ENCODE measurements around the gene FKBP10.

DNA sequence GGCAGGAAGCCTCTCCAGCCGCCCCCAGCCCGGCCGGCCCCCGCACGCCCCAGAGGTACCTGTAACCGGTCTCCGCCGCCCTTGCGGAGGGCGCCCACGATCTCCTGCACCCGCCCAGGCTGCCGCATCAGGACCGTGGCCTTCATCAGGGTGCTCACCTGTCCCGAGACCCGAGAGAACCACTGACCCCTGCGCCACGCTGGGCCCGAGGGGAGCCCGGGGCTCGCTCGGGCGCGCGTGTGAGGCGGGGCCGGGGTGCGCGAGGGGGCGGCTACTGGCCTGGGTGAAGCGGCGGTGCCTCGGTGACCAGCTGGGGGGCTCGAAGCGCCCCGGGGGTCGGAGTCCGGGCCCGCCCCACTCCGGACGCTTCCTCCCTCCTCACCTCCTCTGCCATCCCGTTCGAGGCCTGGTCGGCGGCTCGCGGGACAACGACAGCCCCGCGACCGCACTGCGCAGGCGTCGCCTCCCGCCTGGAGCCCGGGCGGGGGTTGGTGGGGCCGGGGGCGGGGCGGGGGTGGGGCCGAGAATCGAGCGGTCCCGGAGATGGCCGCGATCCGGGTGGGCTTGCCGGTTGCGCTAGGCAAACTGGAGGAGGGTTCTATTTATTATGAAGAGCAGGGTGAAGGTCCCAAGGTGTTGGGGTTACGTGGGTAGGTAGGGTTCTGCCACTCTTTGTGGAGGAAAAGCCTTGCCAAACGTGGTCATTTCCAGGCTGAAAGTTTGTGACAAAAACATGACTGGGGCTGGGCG lies 23.2 kb downstream of the FKBP10 start, which contains the start of gene NT5C3B:
- TF ChIP-seq ZNF644 (tag; IDR thresholded peaks at IDR 0.05; ENCODE audit: low read depth), result no peak
- TF ChIP-seq NUFIP1 (IDR thresholded peaks at IDR 0.05; ENCODE audit: partially characterized antibody), result no peak
- TF ChIP-seq JUN (IDR thresholded peaks at IDR 0.05; ENCODE audit: borderline replicate concordance, low read depth, low read length), result no peak
- no peak for TF ChIP-seq JUN (CRISPR knock-in tag; IDR thresholded peaks at IDR 0.05; ENCODE audit: borderline replicate concordance)

All from K562 (cell line).